Astrocyte (in vitro differentiated cells and primary cell): Measurements from ENCODE around the gene CHN2. TPM values are rescaled to one million over a fixed set of nuclear protein-coding genes. Genes with fewer than 3 reads are reported as not detected.

ENCODE experiments used
- DNase-seq: peaks from one replicate; pipeline ENCODE4 v3.0.0-alpha.2; 2010; ENCODE audit warnings: low read depth
- FAIRE-seq: peaks from 2 replicates; lab custom pipeline; 2011; peaks lifted over from hg19 to GRCh38; lab: Jason Lieb, UNC
- H2AFZ ChIP-seq: 2 replicates; pipeline ENCODE4 v1.6.0; 2012; ENCODE audit warnings: low read depth, low read length, inconsistent platforms
- H3K27ac ChIP-seq: 2 replicates; pipeline ENCODE4 v1.5.1; 2011; ENCODE audit warnings: low read depth, low read length, inconsistent platforms
- H3K27me3 ChIP-seq: 2 replicates; pipeline ENCODE4 v1.6.0; 2011; ENCODE audit warnings: low read length, inconsistent platforms; ENCODE audit not compliant: insufficient read depth
- H3K36me3 ChIP-seq: 2 replicates; pipeline ENCODE4 v1.5.1; 2011; ENCODE audit warnings: low read length, inconsistent platforms; ENCODE audit not compliant: insufficient read depth
- H3K4me1 ChIP-seq: 2 replicates; pipeline ENCODE4 v1.5.1; 2011; ENCODE audit warnings: low read length, inconsistent platforms; ENCODE audit not compliant: insufficient read depth
- H3K4me2 ChIP-seq: 2 replicates; pipeline ENCODE4 v1.6.0; 2012; ENCODE audit warnings: low read length, inconsistent platforms
- H3K4me3 ChIP-seq: 2 replicates; pipeline ENCODE4 v1.5.1; 2011; ENCODE audit warnings: low read depth, mild to moderate bottlenecking, low read length, inconsistent platforms; ENCODE audit not compliant: insufficient read depth
- H3K79me2 ChIP-seq: 2 replicates; pipeline ENCODE4 v1.6.0; 2012; ENCODE audit warnings: mild to moderate bottlenecking, low read length, inconsistent platforms; ENCODE audit not compliant: insufficient read depth
- H3K9ac ChIP-seq: 2 replicates; pipeline ENCODE4 v1.6.0; 2012; ENCODE audit warnings: mild to moderate bottlenecking, low read length, inconsistent platforms
- H3K9me3 ChIP-seq: 2 replicates; pipeline ENCODE4 v1.5.1; 2012; ENCODE audit warnings: low read depth, mild to moderate bottlenecking, low read length, inconsistent platforms; ENCODE audit not compliant: insufficient read depth
- H4K20me1 ChIP-seq: 2 replicates; pipeline ENCODE4 v1.6.0; 2012; ENCODE audit warnings: low read length, inconsistent platforms; ENCODE audit not compliant: insufficient read depth
- H3K27ac Mint-ChIP-seq: one replicate; pipeline ENCODE4 v1.8.0; 2021; ENCODE audit warnings: mild to moderate bottlenecking, mixed read lengths; ENCODE audit not compliant: unreplicated experiment
- H3K27me3 Mint-ChIP-seq: one replicate; pipeline ENCODE4 v1.8.0; 2021; ENCODE audit warnings: low read depth, mixed read lengths; ENCODE audit not compliant: unreplicated experiment
- H3K36me3 Mint-ChIP-seq: one replicate; pipeline ENCODE4 v1.8.0; 2021; ENCODE audit warnings: low read depth, mixed read lengths; ENCODE audit not compliant: unreplicated experiment
- H3K4me1 Mint-ChIP-seq: one replicate; pipeline ENCODE4 v1.8.0; 2021; ENCODE audit warnings: low read depth, mixed read lengths; ENCODE audit not compliant: unreplicated experiment
- H3K4me3 Mint-ChIP-seq: one replicate; pipeline ENCODE4 v1.8.0; 2021; ENCODE audit warnings: mild to moderate bottlenecking, moderate library complexity, mixed read lengths; ENCODE audit not compliant: unreplicated experiment
- H3K9me3 Mint-ChIP-seq: one replicate; pipeline ENCODE4 v1.8.0; 2021; ENCODE audit warnings: mild to moderate bottlenecking, mixed read lengths; ENCODE audit not compliant: unreplicated experiment
- EZH2 ChIP-seq: IDR thresholded peaks from 2 replicates; pipeline ENCODE4 v1.6.1; 2012; ENCODE audit warnings: mild to moderate bottlenecking, low read length, inconsistent platforms; ENCODE audit not compliant: insufficient read depth
- total RNA-seq: library from RNA; stranded (reverse); gene quantifications from 2 replicates; pipeline ENCODE4 v1.2.1, GENCODE V29; 2021
- TF ChIP-seq, protein P1 (sequence below): IDR thresholded peaks from 2 replicates; pipeline ENCODE4 v1.5.1; 2011; ENCODE audit warnings: low read depth, mild to moderate bottlenecking, inconsistent platforms, low read length, moderate library complexity; ENCODE audit not compliant: insufficient read depth

The CHN2 gene
- total RNA-seq, 1 donor from 2014 or later, result 2.5 TPM

DNA sequence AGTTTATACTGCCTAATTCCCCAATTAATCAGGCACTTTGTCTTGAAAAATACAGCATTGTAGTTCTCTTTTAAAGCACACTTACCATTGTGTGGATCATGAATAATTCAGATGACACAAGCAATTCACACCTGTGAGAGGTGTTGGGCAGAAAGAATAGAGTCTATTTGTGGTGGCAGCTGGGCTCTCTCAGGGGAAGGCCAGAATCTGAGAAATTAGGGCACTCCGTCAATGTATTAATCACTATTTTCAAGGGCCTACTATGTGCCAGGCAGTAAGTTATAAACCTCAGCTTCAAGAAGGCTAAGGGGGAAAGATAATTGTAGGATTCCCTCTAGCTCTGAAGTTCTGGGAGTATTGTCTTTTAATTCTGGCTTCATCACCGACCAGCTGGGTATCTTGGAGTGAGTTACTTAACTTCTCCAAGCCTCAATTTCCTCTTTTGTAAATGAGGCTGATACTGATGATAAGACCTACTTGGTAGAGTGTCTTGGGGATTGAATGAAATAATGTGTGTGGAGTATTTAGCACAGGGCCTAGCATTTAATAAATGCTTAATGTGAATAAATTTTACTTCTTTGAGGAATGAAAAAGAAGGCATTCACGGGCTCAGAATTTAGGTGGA, 2.5 kb downstream of the CHN2 start:
- FAIRE-seq, result no peak
- Histone ChIP-seq H3K9ac (no peak overlapping the region), H4K20me1 (no peaks in the 10 kb centered on the region), H2AFZ (no peak overlapping the region), H3K79me2 (no peaks in the 10 kb centered on the region), H3K27me3 (peaks cover 41% of the 10 kb centered on the region), H3K4me2 (no peak overlapping the region), H3K27ac (no peak overlapping the region), H3K4me3 (no peak overlapping the region), H3K4me1 (peaks cover 3% of the 10 kb centered on the region), H3K9me3 (no peaks in the 10 kb centered on the region), H3K36me3 (no peaks in the 10 kb centered on the region)
- Mint-ChIP-seq H3K36me3 (no peaks in the 10 kb centered on the region), H3K27me3 (peaks cover 56% of the 10 kb centered on the region), H3K9me3 (no peaks in the 10 kb centered on the region), H3K4me1 (peaks cover 1% of the 10 kb centered on the region), H3K27ac (no peak overlapping the region), H3K4me3 (no peak overlapping the region)
- DNase-seq, result no peak
- TF ChIP-seq, protein P1, sequence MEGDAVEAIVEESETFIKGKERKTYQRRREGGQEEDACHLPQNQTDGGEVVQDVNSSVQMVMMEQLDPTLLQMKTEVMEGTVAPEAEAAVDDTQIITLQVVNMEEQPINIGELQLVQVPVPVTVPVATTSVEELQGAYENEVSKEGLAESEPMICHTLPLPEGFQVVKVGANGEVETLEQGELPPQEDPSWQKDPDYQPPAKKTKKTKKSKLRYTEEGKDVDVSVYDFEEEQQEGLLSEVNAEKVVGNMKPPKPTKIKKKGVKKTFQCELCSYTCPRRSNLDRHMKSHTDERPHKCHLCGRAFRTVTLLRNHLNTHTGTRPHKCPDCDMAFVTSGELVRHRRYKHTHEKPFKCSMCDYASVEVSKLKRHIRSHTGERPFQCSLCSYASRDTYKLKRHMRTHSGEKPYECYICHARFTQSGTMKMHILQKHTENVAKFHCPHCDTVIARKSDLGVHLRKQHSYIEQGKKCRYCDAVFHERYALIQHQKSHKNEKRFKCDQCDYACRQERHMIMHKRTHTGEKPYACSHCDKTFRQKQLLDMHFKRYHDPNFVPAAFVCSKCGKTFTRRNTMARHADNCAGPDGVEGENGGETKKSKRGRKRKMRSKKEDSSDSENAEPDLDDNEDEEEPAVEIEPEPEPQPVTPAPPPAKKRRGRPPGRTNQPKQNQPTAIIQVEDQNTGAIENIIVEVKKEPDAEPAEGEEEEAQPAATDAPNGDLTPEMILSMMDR, result no peak
- TF ChIP-seq EZH2, result no peak

DNA sequence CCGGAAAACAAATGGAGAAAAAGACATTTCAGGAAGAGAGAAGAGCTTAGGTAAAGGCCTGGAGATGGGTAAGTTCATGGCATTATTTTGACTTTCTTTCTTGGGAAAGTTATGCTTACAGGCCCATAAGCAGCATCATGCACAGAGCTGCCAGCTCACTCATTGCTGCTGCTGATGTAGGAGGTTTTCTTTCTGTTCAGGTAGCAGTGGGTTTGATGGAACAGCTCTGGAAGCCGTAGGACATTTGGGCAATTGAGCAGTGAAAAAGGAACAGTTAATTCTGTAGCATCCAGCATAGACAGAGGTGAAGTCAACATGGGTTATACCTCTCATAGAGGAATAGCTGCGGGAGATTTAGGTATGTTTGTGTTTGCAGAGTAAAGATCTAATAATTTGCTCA, 3.3 kb downstream of the CHN2 start:
- Mint-ChIP-seq H3K36me3 (no peaks in the 10 kb centered on the region), H3K27me3 (peaks cover 48% of the 10 kb centered on the region), H3K9me3 (no peaks in the 10 kb centered on the region), H3K4me1 (peaks cover 1% of the 10 kb centered on the region), H3K27ac (no peak overlapping the region), H3K4me3 (no peak overlapping the region)
- TF ChIP-seq, protein P1, result no peak
- H3K27me3 ChIP-seq, result peaks cover 33% of the 10 kb centered on the region
- no peak overlapping the region for H3K4me3 ChIP-seq
- H3K27ac ChIP-seq, result no peak overlapping the region
- no peaks in the 10 kb centered on the region for H3K79me2 ChIP-seq
- no peaks in the 10 kb centered on the region for H3K9me3 ChIP-seq
- no peak overlapping the region for H2AFZ ChIP-seq
- FAIRE-seq, result no peak
- peaks cover 3% of the 10 kb centered on the region for H3K4me1 ChIP-seq
- no peaks in the 10 kb centered on the region for H4K20me1 ChIP-seq
- no peak for DNase-seq
- no peak overlapping the region for H3K4me2 ChIP-seq
- H3K36me3 ChIP-seq, result no peaks in the 10 kb centered on the region
- no peak overlapping the region for H3K9ac ChIP-seq

DNA sequence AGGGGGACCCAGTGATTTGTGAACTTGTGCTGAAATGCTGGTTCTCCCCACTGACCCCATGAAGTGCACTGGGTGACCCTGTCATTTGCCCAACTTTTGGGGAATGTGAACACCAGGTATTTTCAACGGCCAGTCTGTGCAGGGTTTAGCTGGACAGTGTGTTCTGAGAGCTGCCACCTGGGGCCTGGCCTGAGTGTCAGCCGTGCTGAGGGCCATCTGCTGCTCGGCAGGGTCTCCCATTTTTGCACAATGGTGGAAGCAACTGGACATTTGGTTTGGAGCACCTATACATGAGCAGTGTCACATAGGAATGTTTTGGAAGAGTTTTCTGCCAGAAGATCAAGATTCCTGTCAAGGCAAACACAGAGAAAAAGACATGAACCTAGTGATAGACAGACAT, 5.2 kb downstream of the CHN2 start:
- no peaks in the 10 kb centered on the region for H3K4me1 ChIP-seq
- Mint-ChIP-seq H3K9me3 (no peaks in the 10 kb centered on the region), H3K4me3 (no peak overlapping the region), H3K27ac (no peak overlapping the region), H3K27me3 (peaks cover 37% of the 10 kb centered on the region), H3K4me1 (peaks cover 1% of the 10 kb centered on the region), H3K36me3 (no peaks in the 10 kb centered on the region)
- FAIRE-seq, result no peak
- no peak overlapping the region for H3K4me2 ChIP-seq
- H3K4me3 ChIP-seq, result no peak overlapping the region
- H3K36me3 ChIP-seq, result no peaks in the 10 kb centered on the region
- no peak overlapping the region for H2AFZ ChIP-seq
- H4K20me1 ChIP-seq, result no peaks in the 10 kb centered on the region
- no peak overlapping the region for H3K9ac ChIP-seq
- no peaks in the 10 kb centered on the region for H3K79me2 ChIP-seq
- H3K27me3 ChIP-seq, result peaks cover 23% of the 10 kb centered on the region
- no peak for TF ChIP-seq EZH2
- TF ChIP-seq, protein P1, result no peak
- no peak overlapping the region for H3K27ac ChIP-seq
- DNase-seq, result no peak
- H3K9me3 ChIP-seq, result no peaks in the 10 kb centered on the region
